SK-N-MC (cell line): ENCODE measurements around the gene SMYD2.

Experiments used
- EZH2 ChIP-seq: fragments of 200-600 bp; sonication (generic); IDR thresholded peaks from one replicate; pipeline ENCODE4 v1.6.1; 2017; ENCODE audit warnings: antibody characterized with exemption
- FOXP2 ChIP-seq: optimal IDR thresholded peaks from 2 replicates; pipeline ENCODE3; 2011; ENCODE audit warnings: mild to moderate bottlenecking, moderate library complexity; ENCODE audit not compliant: insufficient read depth; ENCODE audit errors: extremely low read length, control extremely low read depth
- POLR2AphosphoS5 ChIP-seq: IDR thresholded peaks from 2 replicates; pipeline ENCODE4 v1.6.1; 2012; ENCODE audit warnings: mild to moderate bottlenecking, low read depth, low read length, borderline replicate concordance

GRCh38 chr1:214241060-214241459 lies 39.9 kb upstream of the SMYD2 start:
- no peak for TF ChIP-seq EZH2
- no peak for TF ChIP-seq POLR2AphosphoS5
- no peak for TF ChIP-seq FOXP2
